Heart left ventricle (tissue), 16 donors: ENCODE measurements around the gene SLC39A5. TPM values are rescaled to one million over a fixed set of nuclear protein-coding genes. Genes with fewer than 3 reads are reported as not detected.

ENCODE experiments used
- ATAC-seq, 4 donors: fragments of 200-7000 bp; cut with Tn5 transposase; one replicate each; pipeline ENCODE4 v1.9.1; 2020 to 2022; ENCODE audit warnings: moderate library complexity in 4 of 4, mild to moderate bottlenecking in 3 of 4, moderate number of reproducible peaks in 1 of 4
- DNase-seq, 5 donors: peaks; one replicate each; pipeline ENCODE4 v3.0.0-alpha.2; 2020
- H3K27ac ChIP-seq, 12 donors: fragments of 200-600 bp; sonication (generic) in 4 of 12; one replicate each; pipeline versions ENCODE4 v1.5.0 to v1.8.0; 2016 to 2022; ENCODE audit warnings: mild to moderate bottlenecking in 2 of 12
- H3K27me3 ChIP-seq, 9 donors: fragments of 200-600 bp; sonication (generic) in 2 of 9; one replicate each; pipeline versions ENCODE4 v1.5.1 to v1.8.0; 2016 to 2022; ENCODE audit warnings: mild to moderate bottlenecking in 3 of 9
- H3K36me3 ChIP-seq, 9 donors: fragments of 200-600 bp; sonication (generic) in 2 of 9; one replicate each; pipeline versions ENCODE4 v1.5.0 to v1.8.0; 2018 to 2022; ENCODE audit warnings: mild to moderate bottlenecking in 2 of 9
- H3K4me1 ChIP-seq, 12 donors: fragments of 200-600 bp; sonication (generic) in 4 of 12; one replicate each; pipeline versions ENCODE4 v1.5.0 to v1.8.0; 2016 to 2022; ENCODE audit warnings: mild to moderate bottlenecking in 3 of 12
- H3K4me3 ChIP-seq, 12 donors: fragments of 200-600 bp; sonication (generic) in 4 of 12; one replicate each; pipeline versions ENCODE4 v1.5.0 to v1.8.0; 2017 to 2022; ENCODE audit warnings: mild to moderate bottlenecking in 9 of 12, moderate library complexity in 4 of 12
- H3K9me3 ChIP-seq, 12 donors: fragments of 200-600 bp; sonication (generic) in 4 of 12; one replicate each; pipeline versions ENCODE4 v1.5.0 to v1.8.0; 2016 to 2022; ENCODE audit warnings: mild to moderate bottlenecking in 1 of 12
- CTCF ChIP-seq, 12 donors: fragments of 200-600 bp; sonication (generic) in 4 of 12; IDR thresholded peaks; one replicate each; pipeline versions ENCODE4 v1.5.0 to v1.8.0; 2018 to 2022; ENCODE audit warnings: antibody characterized with exemption in 12 of 12, mild to moderate bottlenecking in 5 of 12
- POLR2A ChIP-seq, 2 donors: fragments of 450-650 bp; IDR thresholded peaks; one replicate each; pipeline ENCODE4 v1.6.1; 2017; ENCODE audit warnings: antibody characterized with exemption in 2 of 2, mild to moderate bottlenecking in 2 of 2, moderate library complexity in 2 of 2
- WGBS, 4 donors: extraction: QIAGEN DNeasy Blood & Tissue Kit in 2 of 4; methylation state at CpG; one replicate each; pipeline versions ENCODE4 v1.1.5 to v1.1.7; 2013 to 2018; 5-methylcytosine and 5-hydroxymethylcytosine counted together
- intact Hi-C, 10 donors: fragments of 100-400 bp; cut with DNase I; formaldehyde crosslinking; loops; one replicate each; pipeline versions ENCODE4 v1.11.1 to v1.14.2; 2022
- long read RNA-seq, 3 donors: library from polyadenylated mRNA; unstranded; transcript quantifications; one replicate each; pipeline ENCODE4 v2.0.0, GENCODE V29; 2020 to 2021
- polyA plus RNA-seq, 2 donors: library from polyadenylated mRNA; stranded (reverse); fragments of 200-250 nt; gene quantifications; one replicate each; pipeline ENCODE4 v1.2.3, GENCODE V29; 2013
- total RNA-seq, 9 donors: library from RNA; depleted of rRNA in 2 of 9; stranded (reverse); fragments of >200 nt in 2 of 9; fragmentation: NEBNext Ultra II Directional in 3 of 9; extraction: Animal tissue kit (Norgen Biotek cat#: 25700) in 3 of 9; gene quantifications; one replicate each; pipeline versions ENCODE4 v1.1.0 to v1.2.4, GENCODE V29; 2016 to 2023
- donor health status: ischemic (EF 13 %, LVEDD 7.1; RV severe dilation, severe dysfunction).
- donor health status: healthy with polysubstance abuse.
- donor health status: DM: no; HTN: yes; CAD: no.
- donor health status: DM: no; HTN: no; CAD: no.
- donor health status: ischemic (EF 25% LVEDD 6.9; RV normal size, moderate dysfunction).
- donor health status: ischemic (EF 25% LVEDD 5.7; RV mildly dilated, moderate dysfunction).
- donor health status: healthy.
- donor health status: DM: yes; HTN: yes; CAD: no.
- donor health status: ischemic (EF 35%, LVEDD 5.7; RV mildly dilated, moderate dysfunction).
- donor health status: nonischemic (EF 11% LVEDD 7.7; RV severe dilation, severe dysfunction).
- donor health status: DM: yes; HTN: yes; CAD: no.
- donor health status: PGD.
- donor health status: ischemic (EF 29% LVEDD 5.4; RV normal size, mild dysfunction).
- donor health status: nonischemic (EF 23%, LVEDD 6.1; RV moderate dilation, normal function).

Gene SLC39A5
- total RNA-seq: not detected
- under 1 TPM in 1 of 2 donors, not detected in 1; 0.12 TPM for polyA plus RNA-seq
- long read RNA-seq, donor 1: 0 reads
- long read RNA-seq, donor 2: 0 reads
- long read RNA-seq, donor 3: 0 reads

GRCh38 chr12:56229916-56230431 is at the start of gene SLC39A5:
Gene SLC39A5, plus strand, starts transcription at chr12:56230051. Its CDS starts 1,224 bp downstream, at chr12:56231275.
- H3K36me3 ChIP-seq: peaks cover 0 to 27% (median 12%) of the 10 kb centered on the region in 9 donors
- H3K9me3 ChIP-seq: no peaks in the 10 kb centered on the region
- WGBS, 4 donors: 81 to 90% (median 84%) methylated on average over 4 of the region's 4 CpGs
- DNase-seq (peak in 1 of 5 donors; percentile 10), ATAC-seq (no peak)
- intact Hi-C loops: loop anchor here in 2 of 10 donors (5.0 to 10.0 kb wide), 2 partner anchors 38 to 235 kb away; partner anchors contain the start of gene SPRYD4 (in 1 of the 2)
- no peak within 1 kb of the TSS for H3K27ac ChIP-seq
- H3K27me3 ChIP-seq: no peaks in the 10 kb centered on the region
- no peak for TF ChIP-seq POLR2A (IDR thresholded peaks at IDR 0.05)
- TF ChIP-seq CTCF (IDR thresholded peaks at IDR 0.05): no peak
- no peak within 1 kb of the TSS for H3K4me3 ChIP-seq
- peaks cover 0 to 3% (median under 1%) of the 10 kb centered on the region in 12 donors for H3K4me1 ChIP-seq

- Histone ChIP-seq H3K4me1 (peaks cover 0 to 30% (median 17%) of the 10 kb centered on the region in 12 donors), H3K36me3 (peaks cover 3 to 56% (median 50%) of the 10 kb centered on the region in 9 donors), H3K27me3 (no peaks in the 10 kb centered on the region), H3K27ac (peak overlapping the region in 2 of 12 donors; percentile 86 to 98), H3K4me3 (peak overlapping the region in 3 of 12 donors; percentile 64 to 99 (median 82)), H3K9me3 (no peaks in the 10 kb centered on the region)
- ATAC-seq (no peak), DNase-seq (no peak)
- whole genome bisulfite sequencing, 4 donors: 32 to 58% (median 43%) methylated on average over 2 of the region's 2 CpGs
- TF ChIP-seq CTCF (IDR thresholded peaks at IDR 0.05) (no peak), POLR2A (IDR thresholded peaks at IDR 0.05) (no peak)
- intact Hi-C loops: loop anchor here in 2 of 10 donors (5.0 to 10.0 kb wide), 2 partner anchors 35 to 142 kb away; partner anchors contain the start of genes NABP2 (in 1 of the 2), RNF41 (in 1 of the 2) and RPS26 (in 1 of the 2)
Measured at GRCh38 chr12:56186957-56187356, 42.9 kb upstream of the SLC39A5 start.

- ATAC-seq (no peak), DNase-seq (no peak)
- H3K27me3 ChIP-seq: no peaks in the 10 kb centered on the region
- H3K4me3 ChIP-seq: peak overlapping the region; percentile 60 to 99 (median 84)
- WGBS, 4 donors: 11 to 23% (median 16%) methylated on average over 10 of the region's 10 CpGs
- H3K36me3 ChIP-seq: peaks cover 0 to 43% (median 37%) of the 10 kb centered on the region in 9 donors
- H3K4me1 ChIP-seq: peaks cover 0 to 36% (median 17%) of the 10 kb centered on the region in 12 donors
- H3K27ac ChIP-seq: peak overlapping the region in 11 of 12 donors; percentile 73 to 98 (median 90)
- no peaks in the 10 kb centered on the region for H3K9me3 ChIP-seq
- intact Hi-C loops: loop anchor here in 9 of 10 donors (2.0 to 10.0 kb wide), 5 partner anchors 29 to 143 kb away; partner anchors contain the start of genes ZC3H10 (in 6 of the 9), MYL6 (in 1 of the 9), NABP2 (in 1 of the 9) and RNF41 (in 1 of the 9)
- TF ChIP-seq CTCF (IDR thresholded peaks at IDR 0.05): no peak
- no peak for TF ChIP-seq POLR2A (IDR thresholded peaks at IDR 0.05)
Measured at GRCh38 chr12:56188131-56188777, 41.6 kb upstream of the SLC39A5 start.

- Histone ChIP-seq H3K27ac (peak overlapping the region; percentile 73 to 98 (median 90)), H3K4me3 (peak overlapping the region; percentile 60 to 99 (median 84)), H3K4me1 (peaks cover 0 to 38% (median 17%) of the 10 kb centered on the region in 12 donors), H3K9me3 (no peaks in the 10 kb centered on the region), H3K36me3 (peaks cover 0 to 38% (median 32%) of the 10 kb centered on the region in 9 donors), H3K27me3 (no peaks in the 10 kb centered on the region)
- ATAC-seq: peak in 2 of 4 donors; percentile 6 to 9
- 0 to 19% (median 1%) methylated on average over 3 to 17 of the region's 17 CpGs for WGBS, 4 donors
- DNase-seq: no peak
- intact Hi-C loops: loop anchor here (1.0 to 10.0 kb wide), 6 partner anchors 30 to 144 kb away; partner anchors contain the start of genes ZC3H10 (in 6 of the 10), MYL6 (in 1 of the 10), NABP2 (in 1 of the 10) and RNF41 (in 1 of the 10)
- TF ChIP-seq CTCF (IDR thresholded peaks at IDR 0.05) (no peak), POLR2A (IDR thresholded peaks at IDR 0.05) (no peak)
Measured at GRCh38 chr12:56188778-56189098, 41.1 kb upstream of the SLC39A5 start.
